ENCODE data around the gene CDC42EP2.

The CDC42EP2 gene

GRCh38 chr11:65366340-65366773, 51.7 kb downstream of the CDC42EP2 start:
- Histone ChIP-seq H3K4me3 (ENCODE audit: low read length) (no peak overlapping the region), H3K9ac (ENCODE audit: low read depth, low read length) (no peak overlapping the region), H3K27me3 (ENCODE audit: insufficient read depth, low read length) (no peaks in the 10 kb centered on the region), H3K9me3 (ENCODE audit: insufficient read depth, low read depth, low read length) (no peaks in the 10 kb centered on the region), H3K4me1 (ENCODE audit: insufficient read depth, low read length) (no peaks in the 10 kb centered on the region), H3K36me3 (ENCODE audit: insufficient read depth, low read depth, low read length) (no peaks in the 10 kb centered on the region), H3K27ac (ENCODE audit: low read length) (no peak overlapping the region)

DNA sequence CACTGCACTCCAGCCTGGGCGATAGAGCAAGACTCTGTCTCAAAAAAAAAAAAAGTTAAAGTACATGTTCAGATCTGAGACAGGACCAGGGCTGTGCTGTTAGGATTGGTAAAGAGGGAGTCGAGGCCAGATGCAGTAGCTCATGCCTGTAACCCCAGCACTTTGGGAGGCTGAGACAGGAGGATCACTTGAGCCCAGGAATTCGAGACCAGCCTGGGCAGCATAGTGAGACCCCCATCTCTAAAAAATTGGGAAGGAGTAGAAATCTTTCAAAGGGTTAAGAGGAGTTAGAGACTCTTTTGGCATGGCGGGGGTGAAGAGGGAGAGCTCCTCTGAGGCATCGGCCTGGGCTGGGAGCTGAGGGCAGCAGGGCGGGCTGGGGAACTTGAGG, 56.0 kb downstream of the CDC42EP2 start:
- no peaks in the 10 kb centered on the region for H3K36me3 ChIP-seq (ENCODE audit: insufficient read depth, low read depth, low read length)
- no peak overlapping the region for H3K27ac ChIP-seq (ENCODE audit: low read length)
- no peak overlapping the region for H3K4me3 ChIP-seq (ENCODE audit: low read length)
- no peaks in the 10 kb centered on the region for H3K4me1 ChIP-seq (ENCODE audit: insufficient read depth, low read length)
- no peaks in the 10 kb centered on the region for H3K9me3 ChIP-seq (ENCODE audit: insufficient read depth, low read depth, low read length)
- no peak overlapping the region for H3K9ac ChIP-seq (ENCODE audit: low read depth, low read length)
- H3K27me3 ChIP-seq (ENCODE audit: insufficient read depth, low read length), result no peaks in the 10 kb centered on the region

All from iPS-20b (cell line).